HEK293 (cell line): ENCODE measurements around the gene CIC.

ENCODE experiments used
- BCL11A ChIP-seq: fragments of 450-650 bp; formaldehyde crosslinking; IDR thresholded peaks from 2 replicates; pipeline ENCODE4 v1.5.1; 2016; ENCODE audit warnings: low read depth, missing biosample characterization, missing genetic modification characterization
- BCL11B ChIP-seq: fragments of 450-650 bp; formaldehyde crosslinking; IDR thresholded peaks from 2 replicates; pipeline ENCODE4 v1.5.1; 2016; ENCODE audit warnings: low read depth, missing biosample characterization, missing genetic modification characterization
- MEIS1 ChIP-seq: sonication (generic); formaldehyde crosslinking; IDR thresholded peaks from 2 replicates; pipeline ENCODE4 v1.8.1; 2022; ENCODE audit warnings: missing genetic modification reagents, mild to moderate bottlenecking, borderline replicate concordance
- PRDM2 ChIP-seq: fragments of 450-650 bp; formaldehyde crosslinking; IDR thresholded peaks from 2 replicates; pipeline ENCODE4 v1.5.1; 2016; ENCODE audit warnings: missing biosample characterization, missing genetic modification characterization, borderline replicate concordance
- REPIN1 ChIP-seq: fragments of 450-650 bp; formaldehyde crosslinking; IDR thresholded peaks from 2 replicates; pipeline ENCODE4 v1.5.1; 2017; ENCODE audit warnings: missing biosample characterization, missing genetic modification characterization, low read depth
- SETDB1 ChIP-seq: IDR thresholded peaks from one replicate; pipeline ENCODE4 v1.6.1; 2017; ENCODE audit warnings: mild to moderate bottlenecking, low read length, moderate library complexity, mixed read lengths; ENCODE audit not compliant: insufficient read length
- ZEB2 ChIP-seq: fragments of 450-650 bp; formaldehyde crosslinking; IDR thresholded peaks from 2 replicates; pipeline ENCODE4 v1.5.1; 2016; ENCODE audit warnings: missing biosample characterization, missing genetic modification characterization
- ZFHX2 ChIP-seq: fragments of 450-650 bp; formaldehyde crosslinking; conservative IDR thresholded peaks from 2 replicates; pipeline ENCODE4 v1.5.1; 2016; ENCODE audit warnings: missing biosample characterization, missing genetic modification characterization
- ZFP3 ChIP-seq: fragments of 450-650 bp; formaldehyde crosslinking; IDR thresholded peaks from 2 replicates; pipeline ENCODE4 v1.5.1; 2016; ENCODE audit warnings: low read depth, missing biosample characterization, missing genetic modification characterization
- ZNF146 ChIP-seq: fragments of 450-650 bp; formaldehyde crosslinking; IDR thresholded peaks from 2 replicates; pipeline ENCODE4 v1.5.1; 2016; ENCODE audit warnings: missing biosample characterization, missing genetic modification characterization
- ZNF157 ChIP-seq: fragments of 450-650 bp; formaldehyde crosslinking; IDR thresholded peaks from 2 replicates; pipeline ENCODE4 v1.5.1; 2016; ENCODE audit warnings: missing biosample characterization, missing genetic modification characterization
- ZNF211 ChIP-seq: fragments of 450-650 bp; formaldehyde crosslinking; IDR thresholded peaks from 2 replicates; pipeline ENCODE4 v1.5.1; 2016; ENCODE audit warnings: low read depth, missing biosample characterization, missing genetic modification characterization
- ZNF221 ChIP-seq: fragments of 450-650 bp; formaldehyde crosslinking; IDR thresholded peaks from 2 replicates; pipeline ENCODE4 v1.5.1; 2017; ENCODE audit warnings: missing biosample characterization, missing genetic modification characterization, borderline replicate concordance
- ZNF24 ChIP-seq: fragments of 450-650 bp; formaldehyde crosslinking; IDR thresholded peaks from 2 replicates; pipeline ENCODE4 v1.5.1; 2016; ENCODE audit warnings: missing biosample characterization, missing genetic modification characterization
- ZNF274 ChIP-seq, 2 experiments: fragments of 200-500 bp in 1 of 2; fragments of 450-650 bp in 1 of 2; sonication (Bioruptor generic) in 1 of 2; formaldehyde crosslinking in 1 of 2; IDR thresholded peaks; 2 replicates each; pipeline versions ENCODE4 v1.5.1 to v1.6.1; 2014 to 2016; ENCODE audit warnings: borderline replicate concordance in 1 of 2, inconsistent platforms in 1 of 2, low read length in 1 of 2, missing biosample characterization in 1 of 2, missing genetic modification characterization in 1 of 2
- ZNF302 ChIP-seq: fragments of 450-650 bp; formaldehyde crosslinking; IDR thresholded peaks from 2 replicates; pipeline ENCODE4 v1.5.1; 2016; ENCODE audit warnings: missing biosample characterization, missing genetic modification characterization, low read depth
- ZNF394 ChIP-seq: fragments of 450-650 bp; formaldehyde crosslinking; IDR thresholded peaks from 2 replicates; pipeline ENCODE4 v1.5.1; 2016; ENCODE audit warnings: missing biosample characterization, missing genetic modification characterization, mild to moderate bottlenecking, moderate library complexity, borderline replicate concordance
- ZNF404 ChIP-seq: fragments of 450-650 bp; formaldehyde crosslinking; IDR thresholded peaks from 2 replicates; pipeline ENCODE4 v1.5.1; 2017; ENCODE audit warnings: missing biosample characterization, missing genetic modification characterization
- ZNF423 ChIP-seq: fragments of 450-650 bp; formaldehyde crosslinking; IDR thresholded peaks from 2 replicates; pipeline ENCODE4 v1.5.1; 2016; ENCODE audit warnings: missing biosample characterization, missing genetic modification characterization
- ZNF596 ChIP-seq: fragments of 450-650 bp; IDR thresholded peaks from 2 replicates; pipeline ENCODE4 v1.5.0; 2018; ENCODE audit warnings: missing biosample characterization, mild to moderate bottlenecking, missing genetic modification characterization, moderate library complexity
- ZNF664 ChIP-seq: fragments of 450-650 bp; formaldehyde crosslinking; IDR thresholded peaks from 2 replicates; pipeline ENCODE4 v1.5.1; 2016; ENCODE audit warnings: missing biosample characterization, missing genetic modification characterization
- ZNF701 ChIP-seq: fragments of 450-650 bp; formaldehyde crosslinking; IDR thresholded peaks from 2 replicates; pipeline ENCODE4 v1.5.1; 2016; ENCODE audit warnings: missing biosample characterization, missing genetic modification characterization
- ZNF791 ChIP-seq: fragments of 450-650 bp; formaldehyde crosslinking; IDR thresholded peaks from 2 replicates; pipeline ENCODE4 v1.5.1; 2016; ENCODE audit warnings: missing biosample characterization, missing genetic modification characterization
- TF ChIP-seq, protein P1 (sequence below): fragments of 450-650 bp; formaldehyde crosslinking; IDR thresholded peaks from 2 replicates; pipeline ENCODE4 v1.5.1; 2016; ENCODE audit warnings: missing biosample characterization, missing genetic modification characterization
- TF ChIP-seq, protein P2 (sequence below): fragments of 450-650 bp; formaldehyde crosslinking; IDR thresholded peaks from 2 replicates; pipeline ENCODE4 v1.5.1; 2016; ENCODE audit warnings: missing biosample characterization, missing genetic modification characterization

CIC gene

GRCh38 chr19:42279902-42280814, 11.1 kb downstream of the CIC start (continued):
- TF ChIP-seq, protein P1, sequence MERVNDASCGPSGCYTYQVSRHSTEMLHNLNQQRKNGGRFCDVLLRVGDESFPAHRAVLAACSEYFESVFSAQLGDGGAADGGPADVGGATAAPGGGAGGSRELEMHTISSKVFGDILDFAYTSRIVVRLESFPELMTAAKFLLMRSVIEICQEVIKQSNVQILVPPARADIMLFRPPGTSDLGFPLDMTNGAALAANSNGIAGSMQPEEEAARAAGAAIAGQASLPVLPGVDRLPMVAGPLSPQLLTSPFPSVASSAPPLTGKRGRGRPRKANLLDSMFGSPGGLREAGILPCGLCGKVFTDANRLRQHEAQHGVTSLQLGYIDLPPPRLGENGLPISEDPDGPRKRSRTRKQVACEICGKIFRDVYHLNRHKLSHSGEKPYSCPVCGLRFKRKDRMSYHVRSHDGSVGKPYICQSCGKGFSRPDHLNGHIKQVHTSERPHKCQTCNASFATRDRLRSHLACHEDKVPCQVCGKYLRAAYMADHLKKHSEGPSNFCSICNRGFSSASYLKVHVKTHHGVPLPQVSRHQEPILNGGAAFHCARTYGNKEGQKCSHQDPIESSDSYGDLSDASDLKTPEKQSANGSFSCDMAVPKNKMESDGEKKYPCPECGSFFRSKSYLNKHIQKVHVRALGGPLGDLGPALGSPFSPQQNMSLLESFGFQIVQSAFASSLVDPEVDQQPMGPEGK (tag by site-specific recombination): peak; percentile 100
- TF ChIP-seq ZNF791 (tag by site-specific recombination) (no peak), REPIN1 (tag by site-specific recombination) (no peak), ZNF394 (peak; percentile 48; the same call in 1 of the 2 replicates), PRDM2 (tag by site-specific recombination) (no peak), ZNF221 (tag by site-specific recombination) (no peak), ZNF274 (IDR thresholded peaks at IDR 0.05; ENCODE audit: low read length) (no peak), ZNF274 (tag by site-specific recombination; IDR thresholded peaks at IDR 0.05; ENCODE audit: borderline replicate concordance) (no peak; the same call in 1 of the 2 replicates), BCL11B (tag by site-specific recombination) (peak; percentile 27; the same call in 1 of the 2 replicates), ZNF157 (tag by site-specific recombination) (no peak), BCL11A (peak; percentile 3; the same call in 1 of the 2 replicates), MEIS1 (CRISPR knock-in tag) (no peak), ZNF596 (tag by site-specific recombination) (peak; percentile 7; the same call in 1 of the 2 replicates), ZEB2 (peak; percentile 97), ZNF24 (peak; percentile 36), ZNF701 (tag by site-specific recombination) (no peak), ZNF146 (tag by site-specific recombination) (peak; percentile 8; the same call in 1 of the 2 replicates), ZNF423 (peak; percentile 100), ZNF302 (tag by site-specific recombination) (no peak), ZNF664 (no peak), ZFP3 (tag by site-specific recombination) (no peak), ZNF211 (tag by site-specific recombination) (0 out of 2 replicates have a peak, but pooled peaks have one; percentile 24), ZNF404 (tag by site-specific recombination) (no peak), SETDB1 (no peak), ZFHX2 (tag by site-specific recombination) (peak; percentile 97; the same call in 1 of the 2 replicates)
- TF ChIP-seq, protein P2, sequence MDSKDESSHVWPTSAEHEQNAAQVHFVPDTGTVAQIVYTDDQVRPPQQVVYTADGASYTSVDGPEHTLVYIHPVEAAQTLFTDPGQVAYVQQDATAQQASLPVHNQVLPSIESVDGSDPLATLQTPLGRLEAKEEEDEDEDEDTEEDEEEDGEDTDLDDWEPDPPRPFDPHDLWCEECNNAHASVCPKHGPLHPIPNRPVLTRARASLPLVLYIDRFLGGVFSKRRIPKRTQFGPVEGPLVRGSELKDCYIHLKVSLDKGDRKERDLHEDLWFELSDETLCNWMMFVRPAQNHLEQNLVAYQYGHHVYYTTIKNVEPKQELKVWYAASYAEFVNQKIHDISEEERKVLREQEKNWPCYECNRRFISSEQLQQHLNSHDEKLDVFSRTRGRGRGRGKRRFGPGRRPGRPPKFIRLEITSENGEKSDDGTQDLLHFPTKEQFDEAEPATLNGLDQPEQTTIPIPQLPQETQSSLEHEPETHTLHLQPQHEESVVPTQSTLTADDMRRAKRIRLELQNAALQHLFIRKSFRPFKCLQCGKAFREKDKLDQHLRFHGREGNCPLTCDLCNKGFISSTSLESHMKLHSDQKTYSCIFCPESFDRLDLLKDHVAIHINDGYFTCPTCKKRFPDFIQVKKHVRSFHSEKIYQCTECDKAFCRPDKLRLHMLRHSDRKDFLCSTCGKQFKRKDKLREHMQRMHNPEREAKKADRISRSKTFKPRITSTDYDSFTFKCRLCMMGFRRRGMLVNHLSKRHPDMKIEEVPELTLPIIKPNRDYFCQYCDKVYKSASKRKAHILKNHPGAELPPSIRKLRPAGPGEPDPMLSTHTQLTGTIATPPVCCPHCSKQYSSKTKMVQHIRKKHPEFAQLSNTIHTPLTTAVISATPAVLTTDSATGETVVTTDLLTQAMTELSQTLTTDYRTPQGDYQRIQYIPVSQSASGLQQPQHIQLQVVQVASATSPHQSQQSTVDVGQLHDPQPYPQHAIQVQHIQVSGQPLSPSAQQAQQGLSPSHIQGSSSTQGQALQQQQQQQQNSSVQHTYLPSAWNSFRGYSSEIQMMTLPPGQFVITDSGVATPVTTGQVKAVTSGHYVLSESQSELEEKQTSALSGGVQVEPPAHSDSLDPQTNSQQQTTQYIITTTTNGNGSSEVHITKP (tag by site-specific recombination): peak; percentile 99
